GM10847 (cell line): ENCODE measurements around the gene LRRC28.

ENCODE experiments used
- POLR2A ChIP-seq: IDR thresholded peaks from 2 replicates; pipeline ENCODE4 v1.6.1; 2011; ENCODE audit not compliant: insufficient read length; ENCODE audit errors: extremely low read depth

Gene LRRC28

GRCh38 chr15:99239545-99240198 lies 11.6 kb upstream of the LRRC28 start:
- no peak for TF ChIP-seq POLR2A

GRCh38 chr15:99241752-99242151 lies 9.5 kb upstream of the LRRC28 start:
- no peak for TF ChIP-seq POLR2A

- TF ChIP-seq POLR2A: no peak
These were observed 7.0 kb upstream of the LRRC28 start for GRCh38 chr15:99244306-99244705.

GRCh38 chr15:99247062-99247461 lies 4.2 kb upstream of the LRRC28 start:
- TF ChIP-seq POLR2A: no peak

- no peak for TF ChIP-seq POLR2A
These were observed 3.1 kb upstream of the LRRC28 start for GRCh38 chr15:99248000-99248715.

GRCh38 chr15:99249270-99249841 lies 1.9 kb upstream of the LRRC28 start, which contains the start of gene TTC23:
TSS of gene TTC23 (minus strand) at chr15:99249581. CDS start at chr15:99228712, 20,869 bp downstream.
- no peak for TF ChIP-seq POLR2A

GRCh38 chr15:99250001-99250400 lies 1.3 kb upstream of the LRRC28 start:
- no peak for TF ChIP-seq POLR2A

GRCh38 chr15:99250494-99250856 lies 806 bp upstream of the LRRC28 start:
- no peak for TF ChIP-seq POLR2A

GRCh38 chr15:99252326-99252725 lies 1.0 kb downstream of the LRRC28 start:
- no peak for TF ChIP-seq POLR2A

- no peak for TF ChIP-seq POLR2A
These were observed 2.3 kb downstream of the LRRC28 start for GRCh38 chr15:99253381-99254090.

- no peak for TF ChIP-seq POLR2A
These were observed 5.9 kb downstream of the LRRC28 start for GRCh38 chr15:99257107-99257750.

- no peak for TF ChIP-seq POLR2A
These were observed 12.8 kb downstream of the LRRC28 start for GRCh38 chr15:99264125-99264524.

- TF ChIP-seq POLR2A: no peak
These were observed 14.3 kb downstream of the LRRC28 start for GRCh38 chr15:99265541-99266070.

- TF ChIP-seq POLR2A: no peak
These were observed 16.7 kb downstream of the LRRC28 start for GRCh38 chr15:99267957-99268356.

GRCh38 chr15:99268431-99268830 lies 17.1 kb downstream of the LRRC28 start:
- no peak for TF ChIP-seq POLR2A

- no peak for TF ChIP-seq POLR2A
These were observed 22.5 kb downstream of the LRRC28 start for GRCh38 chr15:99273801-99274200.

- no peak for TF ChIP-seq POLR2A
These were observed 23.8 kb downstream of the LRRC28 start for GRCh38 chr15:99275061-99275460.
